ENCODE measurements around the gene FURIN. TPM values are rescaled to one million over a fixed set of nuclear protein-coding genes. Genes with fewer than 3 reads are reported as not detected.

FURIN gene
- total RNA-seq, 1 donor from 2014 or later, result 143 TPM

- peak overlapping the region; percentile 82 for H3K27ac Mint-ChIP-seq (ENCODE audit: unreplicated experiment)
- no peak for DNase-seq (ENCODE audit: low spot score)
- H3K4me3 Mint-ChIP-seq (ENCODE audit: unreplicated experiment), result no peak overlapping the region
Observed at GRCh38 chr15:90883526-90883975, 15.2 kb downstream of the FURIN start.

GRCh38 chr15:90883976-90884718, 15.8 kb downstream of the FURIN start, which contains the start of gene FES:
FES (plus strand) TSS chr15:90884504; CDS start chr15:90885046, 542 bp downstream.
- peaks cover 3% of the 10 kb centered on the region for H3K27me3 Mint-ChIP-seq (ENCODE audit: unreplicated experiment)
- peak within 1 kb of the TSS; percentile 82 for H3K4me3 Mint-ChIP-seq (ENCODE audit: unreplicated experiment)
- peaks cover 17% of the 10 kb centered on the region for H3K36me3 Mint-ChIP-seq (ENCODE audit: low read depth, unreplicated experiment)
- peak; percentile 70 for DNase-seq (ENCODE audit: low spot score)
- peak within 1 kb of the TSS; percentile 82 for H3K27ac Mint-ChIP-seq (ENCODE audit: unreplicated experiment)
- H3K9me3 Mint-ChIP-seq (ENCODE audit: unreplicated experiment), result no peaks in the 10 kb centered on the region
- no peak for TF ChIP-seq CTCF (IDR thresholded peaks at IDR 0.05; ENCODE audit: unreplicated experiment)
- peaks cover 26% of the 10 kb centered on the region for H3K4me1 Mint-ChIP-seq (ENCODE audit: unreplicated experiment)

More at GRCh38 chr15:90883526-90883975, 15.2 kb downstream of the FURIN start:
- no peak for TF ChIP-seq CTCF (IDR thresholded peaks at IDR 0.05; ENCODE audit: unreplicated experiment)
- Mint-ChIP-seq H3K9me3 (ENCODE audit: unreplicated experiment) (no peaks in the 10 kb centered on the region), H3K27me3 (ENCODE audit: unreplicated experiment) (peaks cover 3% of the 10 kb centered on the region), H3K36me3 (ENCODE audit: low read depth, unreplicated experiment) (peaks cover 18% of the 10 kb centered on the region), H3K4me1 (ENCODE audit: unreplicated experiment) (peaks cover 26% of the 10 kb centered on the region)

GRCh38 chr15:90884719-90885431, 16.5 kb downstream of the FURIN start:
- no peaks in the 10 kb centered on the region for H3K9me3 Mint-ChIP-seq (ENCODE audit: unreplicated experiment)
- peaks cover 26% of the 10 kb centered on the region for H3K4me1 Mint-ChIP-seq (ENCODE audit: unreplicated experiment)
- DNase-seq (ENCODE audit: low spot score), result no peak
- peak overlapping the region; percentile 82 for H3K4me3 Mint-ChIP-seq (ENCODE audit: unreplicated experiment)
- peaks cover 11% of the 10 kb centered on the region for H3K36me3 Mint-ChIP-seq (ENCODE audit: low read depth, unreplicated experiment)
- H3K27ac Mint-ChIP-seq (ENCODE audit: unreplicated experiment), result no peak overlapping the region
- H3K27me3 Mint-ChIP-seq (ENCODE audit: unreplicated experiment), result no peaks in the 10 kb centered on the region
- no peak for TF ChIP-seq CTCF (IDR thresholded peaks at IDR 0.05; ENCODE audit: unreplicated experiment)

GRCh38 chr15:90885432-90886290, 17.3 kb downstream of the FURIN start:
- Mint-ChIP-seq H3K4me1 (ENCODE audit: unreplicated experiment) (peaks cover 26% of the 10 kb centered on the region), H3K27me3 (ENCODE audit: unreplicated experiment) (no peaks in the 10 kb centered on the region), H3K27ac (ENCODE audit: unreplicated experiment) (peak overlapping the region; percentile 77), H3K9me3 (ENCODE audit: unreplicated experiment) (no peaks in the 10 kb centered on the region), H3K4me3 (ENCODE audit: unreplicated experiment) (peak overlapping the region; percentile 82), H3K36me3 (ENCODE audit: low read depth, unreplicated experiment) (peaks cover 11% of the 10 kb centered on the region)
- peak; percentile 88 for TF ChIP-seq CTCF (IDR thresholded peaks at IDR 0.05; ENCODE audit: unreplicated experiment)
- peak; percentile 86 for DNase-seq (ENCODE audit: low spot score)
